Loucy (cell line): Measurements from ENCODE around the gene MRFAP1L1.

Source experiments
- H2AFZ ChIP-seq: fragments of 200-600 bp; sonication (generic); 2 replicates; pipeline ENCODE4 v1.6.0; 2016; ENCODE audit warnings: antibody characterized with exemption, mild to moderate bottlenecking, low read length, moderate library complexity
- H3F3A ChIP-seq: fragments of 200-600 bp; 2 replicates; pipeline ENCODE4 v1.6.0; 2016; ENCODE audit warnings: antibody characterized with exemption, low read depth, mild to moderate bottlenecking
- H3K27me3 ChIP-seq: fragments of 200-600 bp; sonication (generic); 2 replicates; pipeline ENCODE4 v1.6.1; 2014; ENCODE audit warnings: low read length, mild to moderate bottlenecking; ENCODE audit not compliant: insufficient read depth, poor library complexity, severe bottlenecking
- H3K36me3 ChIP-seq: fragments of 200-600 bp; sonication (generic); 2 replicates; pipeline ENCODE4 v1.6.1; 2016; ENCODE audit warnings: low read length; ENCODE audit not compliant: insufficient read depth
- H3K4me1 ChIP-seq: fragments of 200-600 bp; sonication (generic); 2 replicates; pipeline ENCODE4 v1.5.1; 2014; ENCODE audit warnings: low read length, mild to moderate bottlenecking; ENCODE audit not compliant: insufficient read depth, poor library complexity, severe bottlenecking
- H3K4me2 ChIP-seq: fragments of 200-600 bp; sonication (generic); 2 replicates; pipeline ENCODE4 v1.6.0; 2014; ENCODE audit warnings: antibody characterized with exemption, low read length, low read depth, mild to moderate bottlenecking; ENCODE audit not compliant: poor library complexity, severe bottlenecking
- H3K4me3 ChIP-seq: fragments of 200-600 bp; sonication (generic); 2 replicates; pipeline ENCODE4 v1.5.1; 2014; ENCODE audit warnings: low read length, mild to moderate bottlenecking, mixed read lengths; ENCODE audit not compliant: poor library complexity, severe bottlenecking
- H3K79me2 ChIP-seq: fragments of 200-600 bp; sonication (generic); 2 replicates; pipeline ENCODE4 v1.6.1; 2014; ENCODE audit warnings: low read length; ENCODE audit not compliant: insufficient read depth
- H3K9ac ChIP-seq: fragments of 200-600 bp; sonication (generic); 2 replicates; pipeline ENCODE4 v1.6.0; 2014; ENCODE audit warnings: mild to moderate bottlenecking, low read depth, low read length, moderate library complexity; ENCODE audit not compliant: poor library complexity, severe bottlenecking
- H3K9me2 ChIP-seq: fragments of 200-600 bp; sonication (generic); replicated peaks from 2 replicates; pipeline ENCODE4 v1.6.1; 2016; ENCODE audit warnings: low read depth, low read length, mixed read lengths
- H3K9me3 ChIP-seq: fragments of 200-600 bp; sonication (generic); 2 replicates; pipeline ENCODE4 v1.6.1; 2014; ENCODE audit warnings: mild to moderate bottlenecking, antibody characterized with exemption, low read length, low read depth; ENCODE audit not compliant: insufficient read depth
- H4K20me1 ChIP-seq: fragments of 200-600 bp; sonication (generic); 2 replicates; pipeline ENCODE4 v1.6.0; 2014; ENCODE audit warnings: antibody characterized with exemption, low read length, mild to moderate bottlenecking; ENCODE audit not compliant: insufficient read depth, poor library complexity, severe bottlenecking
- CTCF ChIP-seq: fragments of 200-600 bp; sonication (generic); conservative IDR thresholded peaks from 2 replicates; pipeline ENCODE4 v1.5.1; 2014; ENCODE audit warnings: mild to moderate bottlenecking, antibody characterized with exemption, low read length
- EZH2phosphoT487 ChIP-seq: fragments of 200-600 bp; IDR thresholded peaks from 2 replicates; pipeline ENCODE4 v1.6.1; 2018; ENCODE audit warnings: antibody characterized with exemption, mild to moderate bottlenecking, moderate library complexity, borderline replicate concordance

Gene MRFAP1L1

GRCh38 chr4:6734165-6734786, 24.6 kb upstream of the MRFAP1L1 start:
- Histone ChIP-seq H3K9me2 (no peaks in the 10 kb centered on the region), H3K9ac (no peak overlapping the region), H3K79me2 (no peaks in the 10 kb centered on the region), H4K20me1 (no peaks in the 10 kb centered on the region), H3K4me1 (no peaks in the 10 kb centered on the region), H3K4me3 (no peak overlapping the region), H3K36me3 (no peaks in the 10 kb centered on the region), H3K9me3 (no peaks in the 10 kb centered on the region), H2AFZ (no peak overlapping the region), H3K27me3 (no peaks in the 10 kb centered on the region), H3F3A (no peaks in the 10 kb centered on the region), H3K4me2 (no peak overlapping the region)
- TF ChIP-seq EZH2phosphoT487 (no peak), CTCF (no peak)

- no peaks in the 10 kb centered on the region for H3K9me2 ChIP-seq
- no peaks in the 10 kb centered on the region for H4K20me1 ChIP-seq
- H3K27me3 ChIP-seq, result no peaks in the 10 kb centered on the region
- H2AFZ ChIP-seq, result no peak overlapping the region
- H3K4me2 ChIP-seq, result no peak overlapping the region
- no peaks in the 10 kb centered on the region for H3K9me3 ChIP-seq
- H3K79me2 ChIP-seq, result no peaks in the 10 kb centered on the region
- no peak for TF ChIP-seq EZH2phosphoT487
- no peak for TF ChIP-seq CTCF
- H3F3A ChIP-seq, result no peaks in the 10 kb centered on the region
- no peak overlapping the region for H3K4me3 ChIP-seq
- no peaks in the 10 kb centered on the region for H3K4me1 ChIP-seq
- no peak overlapping the region for H3K9ac ChIP-seq
- H3K36me3 ChIP-seq, result no peaks in the 10 kb centered on the region
These were observed 23.9 kb upstream of the MRFAP1L1 start for GRCh38 chr4:6733358-6734164.

GRCh38 chr4:6732441-6733357, 23.0 kb upstream of the MRFAP1L1 start:
- no peak overlapping the region for H2AFZ ChIP-seq

More at GRCh38 chr4:6732441-6733357, 23.0 kb upstream of the MRFAP1L1 start:
- no peaks in the 10 kb centered on the region for H3K9me2 ChIP-seq
- no peaks in the 10 kb centered on the region for H3K9me3 ChIP-seq
- no peak overlapping the region for H3K4me3 ChIP-seq
- no peaks in the 10 kb centered on the region for H3K79me2 ChIP-seq
- H3K9ac ChIP-seq, result no peak overlapping the region
- no peaks in the 10 kb centered on the region for H3K27me3 ChIP-seq
- H3K4me2 ChIP-seq, result no peak overlapping the region
- TF ChIP-seq CTCF, result no peak
- TF ChIP-seq EZH2phosphoT487, result no peak
- H3F3A ChIP-seq, result no peaks in the 10 kb centered on the region
- no peaks in the 10 kb centered on the region for H3K36me3 ChIP-seq
- H3K4me1 ChIP-seq, result no peaks in the 10 kb centered on the region
- H4K20me1 ChIP-seq, result no peaks in the 10 kb centered on the region
